GM18909 (cell line): ENCODE data around the gene ARF4.
"Not testable (repeated sequence)": the region's sequence is repeated elsewhere in the genome, so short reads cannot be mapped to it uniquely, and the experiment has no call there.

Source experiments
- ATAC-seq: cut with Tn5 transposase; IDR thresholded peaks from one replicate; pipeline ENCODE4 v1.9.1; 2021; ENCODE audit warnings: mild to moderate bottlenecking; ENCODE audit not compliant: unreplicated experiment, poor library complexity

The ARF4 gene

GRCh38 chr3:57597127-57597923 is at the start of gene ARF4:
Gene ARF4, minus strand, starts transcription at chr3:57597344. Its CDS starts 204 bp downstream, at chr3:57597140.
- peak; percentile 95 for ATAC-seq

DNA sequence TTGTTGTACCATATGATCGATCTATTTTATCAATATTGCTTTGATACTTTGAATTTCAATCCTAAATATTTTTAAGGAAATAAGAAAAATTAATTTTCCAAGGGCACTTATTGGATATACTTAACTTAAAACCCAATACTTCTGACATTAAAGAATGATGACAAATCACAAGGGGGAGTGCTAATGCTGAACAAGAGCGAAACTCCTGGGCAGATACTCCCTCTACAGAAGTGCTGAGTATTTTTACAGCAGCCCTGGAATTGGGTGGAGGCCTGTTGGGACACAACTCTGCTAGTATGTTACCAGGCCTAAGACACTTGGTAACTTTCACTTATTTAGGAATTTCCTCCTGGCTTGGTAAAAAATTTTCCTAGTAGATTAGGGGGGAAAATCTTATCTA is 49.6 kb upstream of the ARF4 start:
- no peak for ATAC-seq

DNA sequence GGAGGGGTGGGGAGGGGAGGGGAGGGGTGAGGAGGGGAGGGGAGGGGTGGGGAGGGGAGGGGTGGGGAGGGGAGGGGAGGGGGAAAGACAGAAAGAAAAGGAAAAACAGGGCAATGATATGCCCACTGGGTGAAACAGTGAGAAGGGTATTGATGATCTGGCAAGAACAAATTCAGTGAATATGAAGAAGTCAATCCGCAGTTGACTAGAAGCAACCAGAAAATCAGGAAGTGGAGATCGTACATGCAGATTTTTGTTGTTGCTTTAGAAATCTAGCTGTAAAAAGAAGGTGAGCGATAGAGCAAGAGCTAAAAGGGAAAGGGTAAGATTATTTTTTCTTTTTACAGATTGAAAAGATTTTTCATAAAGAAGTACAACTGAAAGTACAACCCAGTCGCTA is 47.6 kb upstream of the ARF4 start:
- ATAC-seq: no peak

DNA sequence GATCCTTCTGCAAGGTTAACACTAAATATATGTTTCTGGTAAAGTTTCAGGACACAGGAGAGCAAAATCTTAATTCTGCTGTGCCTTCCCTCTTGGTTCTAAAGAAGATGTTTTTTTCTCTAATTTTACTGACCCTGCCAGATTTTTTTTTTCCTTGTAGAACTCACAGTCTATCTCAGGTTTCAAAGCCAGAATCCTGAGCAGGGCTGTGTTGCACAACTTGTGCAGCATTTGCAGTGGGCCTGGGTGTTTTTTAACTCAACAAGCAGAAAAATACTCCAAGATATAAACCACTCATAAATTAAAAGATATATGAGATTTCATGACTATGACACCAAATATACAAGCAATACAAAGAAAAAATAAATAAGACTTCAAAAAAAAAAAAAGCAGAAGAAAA is 40.2 kb upstream of the ARF4 start:
- ATAC-seq: no peak

GRCh38 chr3:57634259-57634658 is 37.1 kb upstream of the ARF4 start:
- ATAC-seq: not testable (repeated sequence)

GRCh38 chr3:57627976-57628375 is 30.8 kb upstream of the ARF4 start:
- ATAC-seq: no peak

- no peak for ATAC-seq
Measured at GRCh38 chr3:57624801-57625200, 27.7 kb upstream of the ARF4 start.

DNA sequence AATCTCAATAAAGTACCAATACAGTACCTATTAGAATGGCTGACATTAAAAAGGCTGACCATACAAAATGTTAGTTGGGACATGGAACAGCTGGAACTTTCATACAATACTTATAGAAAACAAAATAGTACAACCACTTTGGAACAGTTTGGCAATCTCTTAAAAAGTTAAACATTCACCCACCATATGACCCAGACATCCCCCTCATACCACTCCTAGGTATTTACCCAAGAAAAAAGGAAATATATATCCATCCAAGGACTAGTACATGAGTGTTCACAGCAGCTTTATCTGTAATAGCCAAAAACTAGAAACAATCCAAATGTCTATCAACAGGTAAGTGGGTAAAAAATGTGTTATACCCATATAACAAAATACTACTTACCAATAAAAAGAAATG is 25.2 kb upstream of the ARF4 start:
- no peak for ATAC-seq

- no peak for ATAC-seq
Measured at GRCh38 chr3:57617739-57618138, 20.6 kb upstream of the ARF4 start.

DNA sequence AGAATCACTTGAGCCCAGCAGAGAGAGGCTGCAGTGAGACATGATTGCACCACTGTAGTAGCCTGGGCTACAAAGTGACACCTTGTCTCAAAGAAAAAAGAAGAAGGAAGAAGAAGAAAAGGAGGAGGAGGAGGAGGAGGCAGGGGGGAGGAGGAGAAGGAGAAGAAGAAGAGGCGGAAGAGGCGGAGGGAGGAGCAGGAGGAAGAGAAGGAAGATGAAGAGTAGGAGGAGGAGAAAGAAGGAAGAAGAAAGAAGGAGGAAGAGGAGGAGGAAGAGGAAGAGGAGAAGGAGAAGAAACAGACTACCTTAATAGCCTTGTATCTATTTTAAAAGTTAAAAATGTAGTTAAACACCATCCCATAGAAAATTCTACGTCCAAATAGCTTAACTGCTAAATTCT is 19.1 kb upstream of the ARF4 start:
- ATAC-seq: no peak

DNA sequence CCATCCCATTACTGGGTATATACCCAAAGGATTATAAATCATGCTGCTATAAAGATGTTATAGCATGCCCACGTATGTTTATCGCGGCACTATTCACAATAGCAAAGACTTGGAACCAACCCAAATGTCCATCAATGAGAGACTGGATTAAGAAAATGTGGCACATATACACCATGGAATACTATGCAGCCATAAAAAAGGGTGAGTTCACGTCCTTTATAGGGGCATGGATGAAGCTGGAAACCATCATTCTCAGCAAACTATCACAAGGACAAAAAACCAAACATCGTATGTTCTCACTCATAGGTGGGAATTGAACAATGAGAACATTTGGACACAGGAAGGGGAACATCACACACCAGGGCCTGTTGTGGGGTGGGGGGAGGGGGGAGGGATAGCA is 14.7 kb upstream of the ARF4 start:
- ATAC-seq: not testable (repeated sequence)

DNA sequence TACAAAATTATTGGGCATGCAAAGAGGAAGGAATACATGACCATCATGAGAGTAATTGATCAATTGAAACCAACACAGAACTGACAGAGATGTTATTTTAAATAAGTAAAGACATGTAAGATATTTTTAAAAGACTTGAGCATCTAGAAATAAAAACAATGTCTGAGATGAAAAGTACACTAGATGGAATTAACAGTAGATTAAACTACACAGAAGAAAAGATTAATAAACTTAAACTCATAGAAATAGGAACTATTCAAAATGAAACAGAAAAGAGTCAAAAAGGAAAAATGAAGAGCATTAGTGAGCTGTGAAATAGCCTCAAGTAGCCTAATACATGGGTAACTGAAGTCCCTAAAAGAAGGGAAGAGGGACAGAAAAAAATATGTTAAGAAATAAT is 8.5 kb upstream of the ARF4 start:
- ATAC-seq: no peak

GRCh38 chr3:57604971-57605370 is 7.8 kb upstream of the ARF4 start:
- ATAC-seq: no peak

DNA sequence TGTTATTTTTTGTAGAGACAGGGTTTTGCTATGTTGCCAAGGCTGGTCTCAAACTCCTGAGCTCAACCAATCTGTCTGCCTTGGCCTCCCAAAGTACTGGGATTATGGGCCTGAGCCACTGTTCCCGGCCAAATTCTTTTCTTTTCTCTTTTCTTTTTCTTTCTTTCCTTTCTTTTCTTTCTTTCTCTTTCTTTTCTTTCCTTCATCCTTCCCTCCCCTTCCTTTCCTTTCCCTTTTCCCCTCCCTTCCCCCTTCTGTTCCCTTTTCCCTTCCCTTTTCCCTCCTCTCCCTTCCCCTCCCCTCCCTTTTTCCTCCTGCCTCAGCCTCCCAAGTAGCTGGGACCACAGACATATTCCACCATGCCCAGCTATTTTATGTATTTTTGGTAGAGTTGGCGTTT is 3.1 kb upstream of the ARF4 start:
- no peak for ATAC-seq

DNA sequence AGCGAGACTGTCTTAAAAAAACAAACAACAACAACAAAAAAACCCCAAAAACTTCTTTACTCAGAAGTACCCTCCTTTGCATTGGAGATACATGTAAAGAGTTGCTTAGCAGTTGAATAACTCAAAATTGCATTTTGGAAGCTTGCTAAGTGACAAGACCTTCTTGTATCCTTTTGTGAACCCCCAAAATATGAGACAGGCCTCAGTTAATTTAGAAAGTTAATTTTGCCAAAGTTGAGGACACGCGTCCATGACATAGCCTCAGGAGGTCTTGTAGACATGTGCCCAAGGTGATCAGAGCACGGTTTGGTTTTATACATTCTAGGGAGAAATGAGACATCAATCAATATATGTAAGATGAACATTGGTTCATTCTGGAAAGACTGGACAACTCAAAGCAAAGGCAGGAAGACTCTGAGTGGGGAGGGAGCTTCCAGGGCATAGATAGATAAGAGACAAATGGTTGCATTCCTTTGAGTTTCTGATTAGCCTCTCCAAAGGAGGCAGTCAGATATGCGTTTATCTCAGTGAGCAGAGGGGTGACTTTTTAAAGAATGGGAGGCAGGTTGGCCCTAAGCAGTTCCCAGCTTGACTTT is 1.7 kb upstream of the ARF4 start:
- no peak for ATAC-seq

- ATAC-seq: no peak
Measured at GRCh38 chr3:57596495-57597126, 533 bp downstream of the ARF4 start.

GRCh38 chr3:57594576-57594975 is 2.6 kb downstream of the ARF4 start:
- ATAC-seq: no peak

DNA sequence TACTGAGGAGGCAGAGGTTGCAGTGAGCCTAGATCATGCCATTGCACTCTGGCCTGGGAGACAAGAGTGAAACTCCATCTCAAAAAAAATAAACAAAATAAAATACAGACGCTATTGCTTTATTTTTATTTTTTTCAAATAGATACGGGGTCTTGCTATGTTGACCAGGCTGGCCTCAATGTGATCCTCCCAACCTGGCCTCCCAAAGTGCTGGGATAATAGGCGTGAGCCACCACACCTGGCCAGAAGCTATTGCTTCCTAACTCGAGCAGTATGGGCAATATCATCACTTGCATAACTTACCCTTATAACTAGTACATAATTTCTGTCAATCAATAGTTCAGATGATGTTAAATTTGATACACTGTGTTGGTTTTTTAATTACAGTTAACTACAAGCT is 3.0 kb downstream of the ARF4 start:
- ATAC-seq: no peak

DNA sequence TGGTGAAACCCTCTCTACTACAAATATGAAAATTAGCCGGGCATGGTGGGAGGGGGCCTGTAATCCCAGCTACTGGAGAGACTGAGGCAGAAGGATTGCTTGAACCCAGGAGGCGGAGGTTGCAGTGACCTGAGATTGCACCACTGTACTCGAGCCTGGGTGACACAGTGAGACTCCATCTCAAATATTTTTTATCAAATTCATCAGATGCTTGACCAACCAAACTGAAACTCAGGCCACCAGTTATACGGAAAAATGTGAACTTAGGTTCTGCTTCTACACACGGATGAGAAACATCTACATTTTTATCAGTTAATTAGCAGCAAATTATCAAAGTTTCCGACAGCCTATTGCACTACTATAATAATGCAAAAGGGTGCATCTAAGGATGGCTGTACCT is 4.8 kb downstream of the ARF4 start:
- ATAC-seq: no peak

DNA sequence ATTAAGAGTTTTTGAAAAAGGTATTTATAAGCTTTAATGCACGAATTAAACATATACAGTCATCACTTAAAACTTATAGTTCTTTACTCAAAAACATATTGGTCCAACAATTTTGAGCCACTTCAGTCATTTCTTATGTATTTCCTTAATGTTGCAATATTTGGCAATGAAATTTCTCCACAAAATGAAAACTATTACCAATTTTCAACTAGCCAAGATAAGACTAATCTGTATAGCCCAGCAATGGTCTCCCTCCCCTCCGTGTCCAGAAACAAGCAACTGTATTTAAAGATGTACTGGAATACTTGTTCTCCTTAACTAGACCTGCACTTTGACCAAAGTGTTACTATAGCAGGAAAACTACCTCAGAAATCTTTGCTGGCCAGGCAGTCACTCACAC is 9.2 kb downstream of the ARF4 start:
- ATAC-seq: no peak

- ATAC-seq: no peak
Measured at GRCh38 chr3:57586778-57587177, 10.4 kb downstream of the ARF4 start.

GRCh38 chr3:57583544-57583943 is 13.6 kb downstream of the ARF4 start:
- ATAC-seq: no peak
